HG03342 (cell line): ENCODE results near the gene SORCS1.

Experiments
- ATAC-seq: cut with Tn5 transposase; IDR thresholded peaks from one replicate; pipeline ENCODE4 v1.9.1; 2021; ENCODE audit warnings: mild to moderate bottlenecking, moderate library complexity; ENCODE audit not compliant: unreplicated experiment

Gene SORCS1

GRCh38 chr10:107118866-107119265 is 45.6 kb downstream of the SORCS1 start:
- ATAC-seq: no peak

- ATAC-seq: no peak
Observed at GRCh38 chr10:107104026-107104652, 60.4 kb downstream of the SORCS1 start.

- no peak for ATAC-seq
Observed at GRCh38 chr10:107103174-107104025, 61.1 kb downstream of the SORCS1 start.

GRCh38 chr10:107098326-107098725 is 66.2 kb downstream of the SORCS1 start:
- no peak for ATAC-seq

- ATAC-seq: no peak
Observed at GRCh38 chr10:107094824-107095522, 69.5 kb downstream of the SORCS1 start.

- no peak for ATAC-seq
Observed at GRCh38 chr10:107092321-107092720, 72.2 kb downstream of the SORCS1 start.

GRCh38 chr10:107091126-107091525 is 73.4 kb downstream of the SORCS1 start:
- no peak for ATAC-seq

GRCh38 chr10:107085665-107086525 is 78.6 kb downstream of the SORCS1 start:
- no peak for ATAC-seq

- ATAC-seq: no peak
Observed at GRCh38 chr10:107083388-107084009, 81.0 kb downstream of the SORCS1 start.

GRCh38 chr10:107081644-107082043 is 82.9 kb downstream of the SORCS1 start:
- no peak for ATAC-seq

- no peak for ATAC-seq
Observed at GRCh38 chr10:107075117-107075516, 89.4 kb downstream of the SORCS1 start.

- no peak for ATAC-seq
Observed at GRCh38 chr10:107072786-107073185, 91.7 kb downstream of the SORCS1 start.

GRCh38 chr10:107072028-107072427 is 92.5 kb downstream of the SORCS1 start:
- ATAC-seq: no peak

- no peak for ATAC-seq
Observed at GRCh38 chr10:107071301-107071700, 93.2 kb downstream of the SORCS1 start.

GRCh38 chr10:107067843-107068242 is 96.7 kb downstream of the SORCS1 start:
- no peak for ATAC-seq

- ATAC-seq: no peak
Observed at GRCh38 chr10:107064075-107064474, 100.4 kb downstream of the SORCS1 start.

GRCh38 chr10:107059872-107060271 is 104.6 kb downstream of the SORCS1 start:
- ATAC-seq: no peak

GRCh38 chr10:107059068-107059804 is 105.3 kb downstream of the SORCS1 start:
- ATAC-seq: no peak

- no peak for ATAC-seq
Observed at GRCh38 chr10:107058331-107058730, 106.2 kb downstream of the SORCS1 start.

GRCh38 chr10:107056182-107056581 is 108.3 kb downstream of the SORCS1 start:
- no peak for ATAC-seq
